GM21529 (cell line): Measurements from ENCODE around the gene COQ10A.

Experiments
- ATAC-seq: cut with Tn5 transposase; IDR thresholded peaks from one replicate; pipeline ENCODE4 v1.9.1; 2021; ENCODE audit not compliant: unreplicated experiment

The COQ10A gene

GRCh38 chr12:56311003-56311402 is 44.3 kb downstream of the COQ10A start:
- ATAC-seq = no peak

GRCh38 chr12:56315249-56315621 is 48.5 kb downstream of the COQ10A start:
- ATAC-seq = no peak

- peak; percentile 88 for ATAC-seq
These were observed 49.1 kb downstream of the COQ10A start, which contains the start of gene CNPY2 for GRCh38 chr12:56315622-56316473. Gene CNPY2 (minus strand): TSS chr12:56315988. CDS start chr12:56315217, 771 bp downstream.

GRCh38 chr12:56317675-56318074 is 50.9 kb downstream of the COQ10A start:
- no peak for ATAC-seq
